Prostate gland (tissue), 2 donors: Measurements from ENCODE around the gene LAIR1.

Source experiments
- POLR2A ChIP-seq: fragments of 450-650 bp; IDR thresholded peaks from one replicate; pipeline ENCODE4 v1.6.1; 2016; ENCODE audit warnings: antibody characterized with exemption, mild to moderate bottlenecking
- POLR2AphosphoS5 ChIP-seq: sonication (generic); formaldehyde crosslinking; IDR thresholded peaks from one replicate; pipeline ENCODE4 v1.6.1; 2017; ENCODE audit warnings: antibody characterized with exemption
- TF ChIP-seq, protein P1 (sequence below), 4 experiments: fragments of 200-600 bp in 2 of 4; fragments of 450-650 bp in 2 of 4; sonication (generic) in 2 of 4; IDR thresholded peaks; 1 replicate in 3 of 4; 2 replicates in 1 of 4; pipeline ENCODE4 v1.5.1; 2016 to 2019; ENCODE audit warnings: antibody characterized with exemption in 4 of 4, mild to moderate bottlenecking in 2 of 4, moderate library complexity in 2 of 4

DNA sequence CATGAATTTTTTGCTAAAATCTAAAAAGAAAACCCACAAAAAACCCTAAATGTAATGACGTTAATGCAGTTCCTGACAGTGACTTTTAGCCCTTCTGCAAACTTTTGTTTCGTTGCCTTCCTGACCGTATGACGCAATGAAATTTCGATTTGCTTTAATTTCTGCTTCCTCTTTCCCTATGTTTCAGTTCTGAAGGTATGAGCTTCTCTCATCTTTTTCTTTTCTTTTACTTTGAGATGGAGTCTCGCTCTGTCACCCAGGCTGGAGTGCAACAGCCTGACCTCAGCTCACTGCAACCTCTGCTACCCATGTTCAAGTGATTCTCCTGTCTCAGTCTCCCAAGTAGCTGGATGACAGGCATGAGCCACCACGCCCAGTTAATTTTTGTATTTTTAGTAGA lies 45.7 kb downstream of the LAIR1 start:
- TF ChIP-seq, protein P1, sequence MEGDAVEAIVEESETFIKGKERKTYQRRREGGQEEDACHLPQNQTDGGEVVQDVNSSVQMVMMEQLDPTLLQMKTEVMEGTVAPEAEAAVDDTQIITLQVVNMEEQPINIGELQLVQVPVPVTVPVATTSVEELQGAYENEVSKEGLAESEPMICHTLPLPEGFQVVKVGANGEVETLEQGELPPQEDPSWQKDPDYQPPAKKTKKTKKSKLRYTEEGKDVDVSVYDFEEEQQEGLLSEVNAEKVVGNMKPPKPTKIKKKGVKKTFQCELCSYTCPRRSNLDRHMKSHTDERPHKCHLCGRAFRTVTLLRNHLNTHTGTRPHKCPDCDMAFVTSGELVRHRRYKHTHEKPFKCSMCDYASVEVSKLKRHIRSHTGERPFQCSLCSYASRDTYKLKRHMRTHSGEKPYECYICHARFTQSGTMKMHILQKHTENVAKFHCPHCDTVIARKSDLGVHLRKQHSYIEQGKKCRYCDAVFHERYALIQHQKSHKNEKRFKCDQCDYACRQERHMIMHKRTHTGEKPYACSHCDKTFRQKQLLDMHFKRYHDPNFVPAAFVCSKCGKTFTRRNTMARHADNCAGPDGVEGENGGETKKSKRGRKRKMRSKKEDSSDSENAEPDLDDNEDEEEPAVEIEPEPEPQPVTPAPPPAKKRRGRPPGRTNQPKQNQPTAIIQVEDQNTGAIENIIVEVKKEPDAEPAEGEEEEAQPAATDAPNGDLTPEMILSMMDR (IDR thresholded peaks at IDR 0.05) = no peak
- no peak for TF ChIP-seq POLR2A
- TF ChIP-seq POLR2AphosphoS5 = no peak
